WTC11 (cell line): ENCODE measurements around the gene RUVBL2.

Experiments
- ATF1 ChIP-seq: sonication (generic); formaldehyde crosslinking; IDR thresholded peaks from 2 replicates; pipeline ENCODE4 v1.8.1; 2023; ENCODE audit warnings: mild to moderate bottlenecking, moderate library complexity, missing genetic modification reagents
- TF ChIP-seq, protein P1 (sequence below): sonication (generic); formaldehyde crosslinking; IDR thresholded peaks from 2 replicates; pipeline ENCODE4 v1.8.1; 2022; ENCODE audit warnings: low read depth, mild to moderate bottlenecking, moderate library complexity, missing genetic modification reagents, borderline replicate concordance
- TF ChIP-seq, protein P2 (sequence below): fragments of 200-600 bp; IDR thresholded peaks from 2 replicates; pipeline ENCODE4 v1.8.0; 2022; ENCODE audit warnings: antibody characterized with exemption
- TF ChIP-seq, protein P3 (sequence below): sonication (generic); formaldehyde crosslinking; IDR thresholded peaks from 2 replicates; pipeline ENCODE4 v1.8.1; 2023; ENCODE audit warnings: mild to moderate bottlenecking, missing genetic modification reagents
- TF ChIP-seq, protein P4 (sequence below): sonication (generic); formaldehyde crosslinking; IDR thresholded peaks from 2 replicates; pipeline ENCODE4 v1.8.0; 2022; ENCODE audit warnings: mild to moderate bottlenecking, missing genetic modification reagents

DNA sequence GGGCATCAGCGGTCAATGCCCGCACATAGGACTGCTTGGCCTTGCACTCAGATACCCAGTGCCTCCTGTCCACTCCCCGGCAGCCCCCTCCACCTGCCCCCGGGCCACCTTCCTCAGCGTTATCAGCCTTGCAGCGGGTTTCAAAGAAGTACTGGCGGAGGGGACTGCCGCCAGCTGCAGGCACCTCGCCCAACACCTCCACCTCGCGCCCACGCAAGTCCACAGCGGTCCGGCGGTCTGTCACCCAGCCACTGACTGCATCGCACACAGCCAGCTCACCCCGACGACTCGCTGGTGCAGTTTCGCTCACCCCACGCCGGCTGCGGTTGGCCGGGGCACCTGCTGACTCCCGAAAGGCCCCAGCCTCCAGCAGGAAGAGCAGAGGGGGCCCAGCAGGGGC, 67.8 kb downstream of the RUVBL2 start:
- TF ChIP-seq, protein P1, sequence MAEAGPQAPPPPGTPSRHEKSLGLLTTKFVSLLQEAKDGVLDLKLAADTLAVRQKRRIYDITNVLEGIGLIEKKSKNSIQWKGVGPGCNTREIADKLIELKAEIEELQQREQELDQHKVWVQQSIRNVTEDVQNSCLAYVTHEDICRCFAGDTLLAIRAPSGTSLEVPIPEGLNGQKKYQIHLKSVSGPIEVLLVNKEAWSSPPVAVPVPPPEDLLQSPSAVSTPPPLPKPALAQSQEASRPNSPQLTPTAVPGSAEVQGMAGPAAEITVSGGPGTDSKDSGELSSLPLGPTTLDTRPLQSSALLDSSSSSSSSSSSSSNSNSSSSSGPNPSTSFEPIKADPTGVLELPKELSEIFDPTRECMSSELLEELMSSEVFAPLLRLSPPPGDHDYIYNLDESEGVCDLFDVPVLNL (CRISPR knock-in tag) = no peak
- TF ChIP-seq, protein P2, sequence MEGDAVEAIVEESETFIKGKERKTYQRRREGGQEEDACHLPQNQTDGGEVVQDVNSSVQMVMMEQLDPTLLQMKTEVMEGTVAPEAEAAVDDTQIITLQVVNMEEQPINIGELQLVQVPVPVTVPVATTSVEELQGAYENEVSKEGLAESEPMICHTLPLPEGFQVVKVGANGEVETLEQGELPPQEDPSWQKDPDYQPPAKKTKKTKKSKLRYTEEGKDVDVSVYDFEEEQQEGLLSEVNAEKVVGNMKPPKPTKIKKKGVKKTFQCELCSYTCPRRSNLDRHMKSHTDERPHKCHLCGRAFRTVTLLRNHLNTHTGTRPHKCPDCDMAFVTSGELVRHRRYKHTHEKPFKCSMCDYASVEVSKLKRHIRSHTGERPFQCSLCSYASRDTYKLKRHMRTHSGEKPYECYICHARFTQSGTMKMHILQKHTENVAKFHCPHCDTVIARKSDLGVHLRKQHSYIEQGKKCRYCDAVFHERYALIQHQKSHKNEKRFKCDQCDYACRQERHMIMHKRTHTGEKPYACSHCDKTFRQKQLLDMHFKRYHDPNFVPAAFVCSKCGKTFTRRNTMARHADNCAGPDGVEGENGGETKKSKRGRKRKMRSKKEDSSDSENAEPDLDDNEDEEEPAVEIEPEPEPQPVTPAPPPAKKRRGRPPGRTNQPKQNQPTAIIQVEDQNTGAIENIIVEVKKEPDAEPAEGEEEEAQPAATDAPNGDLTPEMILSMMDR = no peak
- TF ChIP-seq, protein P3, sequence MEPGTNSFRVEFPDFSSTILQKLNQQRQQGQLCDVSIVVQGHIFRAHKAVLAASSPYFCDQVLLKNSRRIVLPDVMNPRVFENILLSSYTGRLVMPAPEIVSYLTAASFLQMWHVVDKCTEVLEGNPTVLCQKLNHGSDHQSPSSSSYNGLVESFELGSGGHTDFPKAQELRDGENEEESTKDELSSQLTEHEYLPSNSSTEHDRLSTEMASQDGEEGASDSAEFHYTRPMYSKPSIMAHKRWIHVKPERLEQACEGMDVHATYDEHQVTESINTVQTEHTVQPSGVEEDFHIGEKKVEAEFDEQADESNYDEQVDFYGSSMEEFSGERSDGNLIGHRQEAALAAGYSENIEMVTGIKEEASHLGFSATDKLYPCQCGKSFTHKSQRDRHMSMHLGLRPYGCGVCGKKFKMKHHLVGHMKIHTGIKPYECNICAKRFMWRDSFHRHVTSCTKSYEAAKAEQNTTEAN (CRISPR knock-in tag) = no peak
- TF ChIP-seq ATF1 = no peak
- TF ChIP-seq, protein P4, sequence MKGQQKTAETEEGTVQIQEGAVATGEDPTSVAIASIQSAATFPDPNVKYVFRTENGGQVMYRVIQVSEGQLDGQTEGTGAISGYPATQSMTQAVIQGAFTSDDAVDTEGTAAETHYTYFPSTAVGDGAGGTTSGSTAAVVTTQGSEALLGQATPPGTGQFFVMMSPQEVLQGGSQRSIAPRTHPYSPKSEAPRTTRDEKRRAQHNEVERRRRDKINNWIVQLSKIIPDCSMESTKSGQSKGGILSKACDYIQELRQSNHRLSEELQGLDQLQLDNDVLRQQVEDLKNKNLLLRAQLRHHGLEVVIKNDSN (CRISPR knock-in tag) = no peak
